ENCODE data around the gene ZNF195.
"Not testable (repeated sequence)": the region's sequence is repeated elsewhere in the genome, so short reads cannot be mapped to it uniquely, and the experiment has no call there.

DNA sequence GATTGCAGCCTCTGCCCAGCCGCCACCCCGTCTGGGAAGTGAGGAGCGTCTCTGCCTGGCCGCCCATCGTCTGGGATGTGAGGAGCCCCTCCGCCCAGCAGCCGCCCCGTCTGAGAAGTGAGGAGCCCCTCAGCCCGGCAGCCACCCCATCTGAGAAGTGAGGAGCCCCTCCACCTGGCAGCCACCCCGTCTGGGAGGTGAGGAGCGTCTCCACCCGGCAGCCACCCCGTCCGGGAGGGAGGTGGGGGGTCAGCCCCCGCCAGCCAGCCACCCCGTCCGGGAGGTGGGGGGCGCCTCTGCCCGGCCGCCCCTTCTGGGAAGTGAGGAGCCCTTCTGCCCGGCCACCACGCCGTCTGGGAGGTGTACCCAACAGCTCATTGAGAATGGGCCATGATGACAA lies 18.3 kb upstream of the ZNF195 start:
- TF ChIP-seq CTCF (IDR thresholded peaks at IDR 0.05); EP300 (IDR thresholded peaks at IDR 0.05; ENCODE audit: low read depth); POLR2AphosphoS5 (IDR thresholded peaks at IDR 0.05): not testable (repeated sequence)
